Raji (cell line): ENCODE data around the gene TIMM44.

Experiments used
- POLR2A ChIP-seq: IDR thresholded peaks from 2 replicates; pipeline ENCODE4 v1.6.1; 2011; ENCODE audit warnings: low read depth, low read length, control low read depth; ENCODE audit not compliant: insufficient read depth

TIMM44 gene

GRCh38 chr19:7943444-7944176 lies at the start of gene TIMM44:
TIMM44 (minus strand) TSS chr19:7943666; CDS start chr19:7943651, 15 bp downstream.
- peak; percentile 100 for TF ChIP-seq POLR2A

GRCh38 chr19:7992575-7992974 lies 49.1 kb upstream of the TIMM44 start:
- TF ChIP-seq POLR2A = no peak

- no peak for TF ChIP-seq POLR2A
Observed at GRCh38 chr19:7989071-7989575, 45.7 kb upstream of the TIMM44 start.

GRCh38 chr19:7988307-7988706 lies 44.8 kb upstream of the TIMM44 start:
- TF ChIP-seq POLR2A = no peak

- TF ChIP-seq POLR2A = no peak
Observed at GRCh38 chr19:7987114-7987768, 43.8 kb upstream of the TIMM44 start.

- no peak for TF ChIP-seq POLR2A
Observed at GRCh38 chr19:7986321-7987113, 43.1 kb upstream of the TIMM44 start.

- no peak for TF ChIP-seq POLR2A
Observed at GRCh38 chr19:7985481-7985911, 42.0 kb upstream of the TIMM44 start.

- TF ChIP-seq POLR2A = no peak
Observed at GRCh38 chr19:7983995-7984837, 40.8 kb upstream of the TIMM44 start.

GRCh38 chr19:7983286-7983950 lies 40.0 kb upstream of the TIMM44 start:
- TF ChIP-seq POLR2A = no peak

GRCh38 chr19:7982651-7983099 lies 39.2 kb upstream of the TIMM44 start:
- no peak for TF ChIP-seq POLR2A

GRCh38 chr19:7982103-7982502 lies 38.6 kb upstream of the TIMM44 start:
- no peak for TF ChIP-seq POLR2A

- TF ChIP-seq POLR2A = no peak
Observed at GRCh38 chr19:7981661-7982060, 38.2 kb upstream of the TIMM44 start.

GRCh38 chr19:7981199-7981598 lies 37.7 kb upstream of the TIMM44 start:
- TF ChIP-seq POLR2A = no peak

- TF ChIP-seq POLR2A = no peak
Observed at GRCh38 chr19:7980635-7981121, 37.2 kb upstream of the TIMM44 start.
